Measurements from ENCODE around the gene LAPTM5.
A peak's percentile ranks its signal among the peaks of the same experiment; 100 is the strongest.

Gene LAPTM5

DNA sequence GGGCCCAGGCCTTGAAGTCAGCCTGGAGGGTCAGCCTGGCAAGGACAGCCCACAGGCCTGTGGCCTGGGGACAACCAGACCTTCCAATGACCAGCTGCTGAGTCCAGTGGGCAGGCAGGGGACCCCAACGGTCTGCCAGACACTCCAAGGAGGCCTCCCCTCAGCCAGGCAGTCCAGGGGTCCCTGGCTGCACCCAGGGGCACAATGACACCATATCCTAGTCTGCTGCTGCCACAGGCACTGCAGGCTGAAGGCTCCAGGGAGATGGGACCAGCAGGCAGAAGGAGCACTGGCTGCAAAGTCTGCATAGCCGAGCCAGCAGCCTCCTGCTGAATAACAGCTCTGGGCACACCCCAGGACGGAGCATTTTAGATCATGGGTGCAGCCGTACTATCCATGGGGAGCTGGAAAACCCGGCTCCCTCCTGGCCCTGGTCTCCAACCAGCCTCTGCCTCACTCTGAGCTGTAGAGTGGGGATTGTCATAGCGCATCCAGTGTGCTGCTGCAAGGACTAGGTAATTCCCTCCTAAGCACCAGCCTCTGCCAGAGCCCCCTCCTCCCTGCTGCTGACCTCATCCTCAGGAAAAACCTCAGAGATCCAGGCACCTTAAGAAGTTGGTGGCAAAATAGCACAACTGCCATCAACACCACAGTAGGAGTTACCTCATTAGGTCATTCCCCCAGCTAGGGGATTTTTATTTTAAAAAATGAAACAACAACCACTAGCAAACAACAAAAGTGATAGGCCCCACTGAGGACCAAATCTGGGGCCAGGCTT is 4.8 kb upstream of the LAPTM5 start:
- no peak for DNase-seq (ENCODE audit: low read depth, low spot score)
- TF ChIP-seq, protein P1, sequence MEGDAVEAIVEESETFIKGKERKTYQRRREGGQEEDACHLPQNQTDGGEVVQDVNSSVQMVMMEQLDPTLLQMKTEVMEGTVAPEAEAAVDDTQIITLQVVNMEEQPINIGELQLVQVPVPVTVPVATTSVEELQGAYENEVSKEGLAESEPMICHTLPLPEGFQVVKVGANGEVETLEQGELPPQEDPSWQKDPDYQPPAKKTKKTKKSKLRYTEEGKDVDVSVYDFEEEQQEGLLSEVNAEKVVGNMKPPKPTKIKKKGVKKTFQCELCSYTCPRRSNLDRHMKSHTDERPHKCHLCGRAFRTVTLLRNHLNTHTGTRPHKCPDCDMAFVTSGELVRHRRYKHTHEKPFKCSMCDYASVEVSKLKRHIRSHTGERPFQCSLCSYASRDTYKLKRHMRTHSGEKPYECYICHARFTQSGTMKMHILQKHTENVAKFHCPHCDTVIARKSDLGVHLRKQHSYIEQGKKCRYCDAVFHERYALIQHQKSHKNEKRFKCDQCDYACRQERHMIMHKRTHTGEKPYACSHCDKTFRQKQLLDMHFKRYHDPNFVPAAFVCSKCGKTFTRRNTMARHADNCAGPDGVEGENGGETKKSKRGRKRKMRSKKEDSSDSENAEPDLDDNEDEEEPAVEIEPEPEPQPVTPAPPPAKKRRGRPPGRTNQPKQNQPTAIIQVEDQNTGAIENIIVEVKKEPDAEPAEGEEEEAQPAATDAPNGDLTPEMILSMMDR (IDR thresholded peaks at IDR 0.05; ENCODE audit: low read depth, low read length), result no peak
- no peak overlapping the region for H3K4me3 ChIP-seq (ENCODE audit: low read depth, low read length)
- in situ Hi-C loops (cut with HindIII; ENCODE audit: low sequenced_read_pairs), result no loop called here

DNA sequence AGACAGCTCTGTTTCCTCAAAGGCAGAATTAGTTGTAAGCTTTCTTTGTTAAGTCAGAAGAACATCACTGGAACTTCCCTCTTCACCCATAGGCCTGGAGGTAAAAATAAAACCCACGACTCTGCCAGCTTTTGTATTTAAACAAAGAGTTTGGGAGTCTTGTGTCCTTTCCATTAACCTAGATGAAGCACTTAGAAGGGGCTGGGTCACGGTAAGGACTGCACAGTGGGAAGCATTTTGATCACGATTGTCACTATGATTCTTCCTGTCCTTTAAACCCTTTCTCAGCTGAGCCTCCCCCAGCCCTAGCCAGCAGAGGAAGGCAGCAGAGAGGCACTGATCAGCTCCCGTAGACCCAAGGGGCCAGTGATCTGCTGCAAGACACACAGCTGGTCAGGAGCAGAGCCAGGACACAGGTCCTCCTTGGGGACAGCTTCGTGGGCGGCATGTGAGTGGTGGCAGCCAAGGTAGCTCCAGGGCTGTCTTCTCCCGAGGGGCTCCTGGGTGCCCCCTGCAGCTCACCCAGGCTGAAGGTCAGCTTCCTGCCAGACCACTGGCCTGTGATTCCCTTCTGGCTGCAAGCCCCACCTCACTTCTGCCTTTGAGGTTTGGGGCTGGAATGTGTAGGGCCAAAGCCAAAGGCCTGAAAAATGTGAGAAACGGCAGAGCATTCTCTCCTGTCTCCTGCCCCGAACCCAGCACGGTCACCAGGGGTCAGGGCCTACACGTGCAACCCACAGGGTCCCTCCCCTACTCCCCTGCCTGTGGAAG is 4.0 kb upstream of the LAPTM5 start:
- TF ChIP-seq, protein P1 (IDR thresholded peaks at IDR 0.05; ENCODE audit: low read depth, low read length), result no peak

DNA sequence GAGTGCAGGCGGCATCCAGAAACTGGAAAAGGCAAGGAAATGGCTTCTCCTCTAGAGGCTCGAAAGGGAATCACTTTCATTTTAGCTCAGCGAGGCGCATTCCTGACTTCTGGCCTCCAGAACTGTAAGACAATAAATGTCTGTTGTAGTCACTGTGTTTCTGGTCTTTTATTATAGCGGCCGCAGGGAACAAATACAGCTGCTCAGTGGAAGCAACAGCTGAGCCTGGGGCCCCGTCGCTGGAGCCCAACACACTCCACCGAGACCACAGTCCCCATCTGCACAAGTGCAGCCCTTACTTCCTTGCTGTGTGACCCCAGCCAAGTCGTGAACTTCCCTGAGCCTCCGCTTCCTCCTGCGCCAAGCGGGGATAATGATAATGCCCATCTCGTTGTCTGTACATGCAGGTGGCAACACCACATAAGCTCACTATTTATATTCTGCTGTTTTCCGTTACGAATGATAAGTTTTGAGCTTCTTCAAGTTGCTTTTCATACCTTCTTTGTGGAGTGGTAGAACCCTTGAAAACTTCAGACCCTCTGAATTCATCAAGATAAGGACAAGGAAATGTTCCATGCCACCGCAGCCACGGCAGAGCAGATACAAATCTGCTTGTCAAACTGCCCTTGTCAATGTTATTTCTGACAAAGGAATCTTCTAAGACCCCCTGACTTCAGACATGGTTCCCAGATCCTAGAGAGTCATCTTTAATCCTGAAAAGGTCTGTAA is 3.2 kb upstream of the LAPTM5 start:
- H3K4me3 ChIP-seq (ENCODE audit: low read depth, low read length), result no peak overlapping the region
- TF ChIP-seq, protein P1 (IDR thresholded peaks at IDR 0.05; ENCODE audit: low read depth, low read length), result no peak
- in situ Hi-C loops (cut with HindIII; ENCODE audit: low sequenced_read_pairs), result no loop called here
- DNase-seq (ENCODE audit: low read depth, low spot score), result no peak

More for the DNA sequence above, 4.0 kb upstream of the LAPTM5 start:
- DNase-seq (ENCODE audit: low read depth, low spot score), result peak; percentile 29
- in situ Hi-C loops (cut with HindIII; ENCODE audit: low sequenced_read_pairs), result no loop called here
- no peak overlapping the region for H3K4me3 ChIP-seq (ENCODE audit: low read depth, low read length)

DNA sequence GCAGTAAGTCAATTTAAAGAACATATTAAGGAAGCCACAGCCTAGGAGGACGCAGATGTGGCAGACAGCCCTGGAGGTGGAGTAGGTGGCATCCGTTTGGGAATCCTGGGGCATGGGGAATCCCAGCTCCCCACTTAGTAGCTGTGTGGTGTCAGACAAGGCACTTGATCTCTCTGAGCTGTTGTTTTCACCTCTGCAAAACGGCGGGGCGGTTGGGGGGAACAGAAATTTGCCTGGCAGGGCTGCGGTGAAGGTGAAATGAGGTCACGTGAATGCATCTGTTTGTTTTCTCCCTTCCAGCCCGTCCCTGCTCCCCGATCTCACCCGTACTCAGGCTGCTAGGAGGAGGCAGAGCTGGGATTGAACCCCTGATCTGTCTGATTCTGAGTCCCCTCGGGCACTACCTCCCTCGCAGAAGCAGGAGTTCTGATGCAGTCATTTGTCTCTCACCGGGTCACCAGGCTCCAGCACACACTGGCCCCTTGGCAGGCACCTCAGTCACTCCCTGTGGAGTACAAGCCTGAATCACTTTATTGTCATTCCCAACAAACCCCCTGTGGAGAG is 2.2 kb upstream of the LAPTM5 start:
- DNase-seq (ENCODE audit: low read depth, low spot score), result no peak
- no peak overlapping the region for H3K4me3 ChIP-seq (ENCODE audit: low read depth, low read length)
- in situ Hi-C loops (cut with HindIII; ENCODE audit: low sequenced_read_pairs), result no loop called here
- TF ChIP-seq, protein P1 (IDR thresholded peaks at IDR 0.05; ENCODE audit: low read depth, low read length), result no peak

DNA sequence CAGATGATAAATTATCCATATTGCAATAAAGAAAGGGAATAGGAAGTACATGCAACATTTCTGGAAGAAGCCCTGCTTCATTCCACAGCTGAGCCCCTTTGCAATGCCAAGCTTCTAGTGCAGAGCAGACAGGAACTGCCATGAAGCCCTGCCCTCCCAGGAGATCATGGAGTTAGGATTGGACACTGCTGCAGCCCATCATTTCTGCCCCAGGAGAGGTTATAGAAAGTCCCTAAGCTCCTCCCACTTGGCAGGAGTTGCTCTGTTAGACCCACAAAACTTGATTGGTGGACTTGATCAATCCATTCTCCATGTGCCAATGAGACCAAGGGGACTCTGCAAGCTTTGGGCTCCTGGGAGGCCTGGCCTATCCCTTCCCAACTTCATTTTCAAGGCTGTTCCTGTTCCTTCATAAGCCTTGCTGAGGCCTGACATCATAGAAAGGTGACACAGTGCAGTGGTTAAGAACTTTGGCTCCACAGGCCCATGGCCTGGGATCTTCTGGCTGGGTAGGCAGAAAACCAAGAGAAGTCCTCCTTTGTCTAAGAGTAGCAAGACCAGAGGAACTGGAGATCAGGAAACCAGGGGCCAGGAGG is 1.3 kb upstream of the LAPTM5 start:
- TF ChIP-seq, protein P1 (IDR thresholded peaks at IDR 0.05; ENCODE audit: low read depth, low read length), result no peak
- in situ Hi-C loops (cut with HindIII; ENCODE audit: low sequenced_read_pairs), result no loop called here
- H3K4me3 ChIP-seq (ENCODE audit: low read depth, low read length), result no peak overlapping the region
- DNase-seq (ENCODE audit: low read depth, low spot score), result no peak
